Upper lobe of right lung (tissue), 1 donor: ENCODE results near the gene TTLL13. TPM values are rescaled to one million over a fixed set of nuclear protein-coding genes. Genes with fewer than 3 reads are reported as not detected.

Experiments used
- ATAC-seq: fragments of 200-7000 bp; cut with Tn5 transposase; one replicate; pipeline ENCODE4 v1.9.1; 2020; ENCODE audit warnings: mild to moderate bottlenecking, moderate library complexity
- DNase-seq: peaks from one replicate; pipeline ENCODE4 v3.0.0-alpha.2; 2020
- H3K27ac ChIP-seq: fragments of 200-600 bp; one replicate; pipeline ENCODE4 v1.8.0; 2022
- H3K27me3 ChIP-seq: fragments of 200-600 bp; one replicate; pipeline ENCODE4 v1.8.0; 2022; ENCODE audit warnings: mild to moderate bottlenecking
- H3K36me3 ChIP-seq: fragments of 200-600 bp; one replicate; pipeline ENCODE4 v1.8.0; 2022
- H3K4me1 ChIP-seq: fragments of 200-600 bp; one replicate; pipeline ENCODE4 v1.8.0; 2022
- H3K4me3 ChIP-seq: fragments of 200-600 bp; one replicate; pipeline ENCODE4 v1.8.0; 2022; ENCODE audit warnings: mild to moderate bottlenecking
- H3K9me3 ChIP-seq: fragments of 200-600 bp; one replicate; pipeline ENCODE4 v1.8.0; 2022
- CTCF ChIP-seq: fragments of 200-600 bp; IDR thresholded peaks from one replicate; pipeline ENCODE4 v1.8.0; 2022; ENCODE audit warnings: antibody characterized with exemption
- intact Hi-C: fragments of 100-400 bp; cut with DNase I; formaldehyde crosslinking; loops from one replicate; pipeline ENCODE4 v1.11.0; 2022
- total RNA-seq: library from RNA; stranded (reverse); fragmentation: NEBNext Ultra II Directional; extraction: Animal tissue kit (Norgen Biotek cat#: 25700); gene quantifications from one replicate; pipeline ENCODE4 v1.2.1, GENCODE V29; 2021
- donor health status: DM: no; HTN: yes; CAD: no; lungs with severe emphysema.

The TTLL13 gene
- total RNA-seq, 1 donor from 2014 or later, result not detected

GRCh38 chr15:90212221-90213098 lies 36.9 kb upstream of the TTLL13 start:
- Histone ChIP-seq H3K4me1 (peaks cover 21% of the 10 kb centered on the region), H3K9me3 (no peaks in the 10 kb centered on the region), H3K27me3 (no peaks in the 10 kb centered on the region), H3K36me3 (no peaks in the 10 kb centered on the region), H3K27ac (no peak overlapping the region), H3K4me3 (no peak overlapping the region)
- DNase-seq (no peak), ATAC-seq (peak; percentile 51)
- TF ChIP-seq CTCF, result no peak
- intact Hi-C loops, result no loop called here

- TF ChIP-seq CTCF, result no peak
- no peaks in the 10 kb centered on the region for H3K27me3 ChIP-seq
- H3K4me1 ChIP-seq, result peaks cover 21% of the 10 kb centered on the region
- no peaks in the 10 kb centered on the region for H3K36me3 ChIP-seq
- H3K4me3 ChIP-seq, result no peak overlapping the region
- peak overlapping the region; percentile 34 for H3K27ac ChIP-seq
- intact Hi-C loops, result no loop called here
- ATAC-seq (peak; percentile 81), DNase-seq (no peak)
- H3K9me3 ChIP-seq, result no peaks in the 10 kb centered on the region
Measured at GRCh38 chr15:90213122-90213817, 36.1 kb upstream of the TTLL13 start.

- H3K36me3 ChIP-seq, result no peaks in the 10 kb centered on the region
- intact Hi-C loops, result no loop called here
- DNase-seq, result no peak
- peak; percentile 2 for ATAC-seq
- H3K4me1 ChIP-seq, result peaks cover 21% of the 10 kb centered on the region
- H3K27ac ChIP-seq, result no peak overlapping the region
- H3K4me3 ChIP-seq, result no peak overlapping the region
- H3K9me3 ChIP-seq, result no peaks in the 10 kb centered on the region
- no peaks in the 10 kb centered on the region for H3K27me3 ChIP-seq
- TF ChIP-seq CTCF, result no peak
Measured at GRCh38 chr15:90213818-90214204, 35.5 kb upstream of the TTLL13 start.

DNA sequence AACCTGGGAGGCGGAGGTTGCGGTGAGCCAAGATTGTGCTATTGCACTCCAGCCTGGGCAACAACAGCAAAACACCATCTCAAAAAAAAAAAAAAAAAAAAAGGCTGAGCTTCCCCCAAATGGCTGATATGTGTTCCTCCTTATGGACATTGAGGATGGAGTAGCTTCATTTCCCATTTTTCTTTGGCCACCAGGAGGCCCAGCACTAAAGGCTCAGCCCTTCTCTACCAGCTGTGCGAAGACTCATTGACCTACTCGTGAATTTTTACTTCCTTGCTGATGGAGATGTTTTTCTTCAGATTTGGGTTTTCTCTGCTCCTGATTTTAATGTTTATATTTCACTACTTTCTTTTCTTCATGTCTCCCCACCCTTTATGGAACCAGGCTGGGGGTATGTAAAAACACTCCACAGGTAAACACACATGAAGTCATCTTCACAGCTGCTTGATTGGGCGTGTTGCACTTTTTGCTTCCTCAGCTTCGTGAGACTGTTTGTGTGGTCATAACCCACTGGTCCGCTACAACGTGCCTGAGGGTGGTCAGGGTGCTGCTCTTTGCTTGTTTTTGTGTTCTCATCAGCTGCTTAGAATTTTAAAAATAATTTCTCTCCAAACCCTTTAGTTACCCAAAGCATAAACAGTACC lies 34.7 kb upstream of the TTLL13 start:
- peak; percentile 19 for TF ChIP-seq CTCF
- H3K27ac ChIP-seq, result no peak overlapping the region
- H3K27me3 ChIP-seq, result no peaks in the 10 kb centered on the region
- no peak overlapping the region for H3K4me3 ChIP-seq
- intact Hi-C loops, result no loop called here
- H3K9me3 ChIP-seq, result no peaks in the 10 kb centered on the region
- ATAC-seq (no peak), DNase-seq (no peak)
- H3K36me3 ChIP-seq, result no peaks in the 10 kb centered on the region
- H3K4me1 ChIP-seq, result peaks cover 21% of the 10 kb centered on the region

DNA sequence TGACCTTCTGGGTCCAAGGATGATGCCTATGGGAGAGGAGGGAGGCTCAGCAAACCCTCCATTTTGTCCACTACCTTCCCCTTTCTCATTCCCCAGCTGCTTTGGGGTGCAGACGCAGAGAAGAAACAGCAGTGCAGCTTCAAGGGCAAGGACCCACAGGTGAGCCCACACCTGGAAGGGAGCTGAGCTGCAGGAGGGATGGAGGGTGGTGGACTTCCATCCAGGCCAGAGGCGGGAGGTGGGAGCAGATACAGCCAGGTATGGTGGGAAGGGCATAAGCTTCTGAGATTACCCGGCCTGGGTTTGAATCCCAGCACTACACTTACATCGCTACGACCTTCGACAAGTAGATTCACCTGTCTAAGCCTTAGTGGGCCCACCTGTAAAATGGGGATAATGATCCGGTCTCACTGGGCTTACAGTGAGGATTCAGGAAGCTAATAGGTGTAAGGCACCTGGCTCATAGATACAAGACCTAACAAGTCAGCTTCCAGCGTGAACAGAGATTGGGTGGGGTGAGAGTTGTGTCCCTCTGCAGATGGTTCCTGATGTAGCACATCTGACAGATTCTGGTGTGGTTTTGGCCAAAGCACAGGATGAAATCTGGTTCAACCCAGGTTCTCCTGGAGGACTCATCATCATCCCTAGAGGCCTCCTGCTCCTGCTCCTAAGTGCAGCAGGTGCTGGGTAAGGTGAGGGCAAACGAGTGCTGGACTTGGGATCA lies 31.5 kb upstream of the TTLL13 start:
- no peaks in the 10 kb centered on the region for H3K9me3 ChIP-seq
- TF ChIP-seq CTCF, result no peak
- intact Hi-C loops, result no loop called here
- no peak for DNase-seq
- H3K27ac ChIP-seq, result no peak overlapping the region
- H3K4me3 ChIP-seq, result no peak overlapping the region
- no peak for ATAC-seq
- peaks cover 11% of the 10 kb centered on the region for H3K36me3 ChIP-seq
- H3K4me1 ChIP-seq, result peaks cover 4% of the 10 kb centered on the region
- H3K27me3 ChIP-seq, result no peaks in the 10 kb centered on the region
